Mesendoderm (in vitro differentiated cells): ENCODE measurements around the gene PLCB4.

Experiments
- DNase-seq: peaks from one replicate; pipeline ENCODE4 v3.0.0; 2013
- H2AK5ac ChIP-seq: 2 replicates; pipeline ENCODE4 v1.6.1; 2013; ENCODE audit warnings: low read length, inconsistent platforms
- H2BK120ac ChIP-seq: 2 replicates; pipeline ENCODE4 v1.6.1; 2013; ENCODE audit warnings: low read depth, mild to moderate bottlenecking, low read length, moderate library complexity, mixed read lengths
- H2BK15ac ChIP-seq: replicated peaks from 2 replicates; pipeline ENCODE4 v1.6.1; 2013; ENCODE audit warnings: low read depth, mild to moderate bottlenecking, moderate library complexity
- H2BK5ac ChIP-seq: 2 replicates; pipeline ENCODE4 v1.6.1; 2013; ENCODE audit warnings: low read length, inconsistent platforms
- H3K18ac ChIP-seq: 2 replicates; pipeline ENCODE4 v1.6.1; 2013; ENCODE audit warnings: mild to moderate bottlenecking, low read length, mixed read lengths
- H3K23ac ChIP-seq: one replicate; pipeline ENCODE4 v1.6.1; 2013; ENCODE audit warnings: low read length
- H3K27ac ChIP-seq: 2 replicates; pipeline ENCODE4 v1.5.1; 2013; ENCODE audit warnings: low read depth, mild to moderate bottlenecking, inconsistent platforms, low read length, moderate library complexity
- H3K27me3 ChIP-seq: 2 replicates; pipeline ENCODE4 v1.6.1; 2013; ENCODE audit warnings: low read length, control low read depth, mild to moderate bottlenecking, inconsistent platforms; ENCODE audit not compliant: insufficient read depth, poor library complexity
- H3K36me3 ChIP-seq: 2 replicates; pipeline ENCODE4 v1.6.1; 2013; ENCODE audit warnings: low read length, inconsistent platforms; ENCODE audit not compliant: control insufficient read depth, insufficient read depth
- H3K4ac ChIP-seq: one replicate; pipeline ENCODE4 v1.6.1; 2013; ENCODE audit warnings: low read depth, mild to moderate bottlenecking, low read length, moderate library complexity
- H3K4me1 ChIP-seq: 2 replicates; pipeline ENCODE4 v1.6.1; 2013; ENCODE audit warnings: low read depth, low read length, inconsistent platforms; ENCODE audit not compliant: control insufficient read depth
- H3K4me2 ChIP-seq: 2 replicates; pipeline ENCODE4 v1.6.1; 2013; ENCODE audit warnings: low read length
- H3K4me3 ChIP-seq: 2 replicates; pipeline ENCODE4 v1.5.1; 2013; ENCODE audit warnings: mild to moderate bottlenecking, low read length
- H3K56ac ChIP-seq: one replicate; pipeline ENCODE4 v1.6.1; 2013; ENCODE audit warnings: low read length
- H3K79me1 ChIP-seq: 2 replicates; pipeline ENCODE4 v1.6.1; 2013; ENCODE audit warnings: low read length, inconsistent platforms
- H3K79me2 ChIP-seq: 2 replicates; pipeline ENCODE4 v1.6.1; 2013; ENCODE audit warnings: mild to moderate bottlenecking, low read length; ENCODE audit not compliant: control insufficient read depth, insufficient read depth
- H3K9ac ChIP-seq: 2 replicates; pipeline ENCODE4 v1.6.1; 2013; ENCODE audit warnings: low read length, inconsistent platforms
- H4K5ac ChIP-seq: one replicate; pipeline ENCODE4 v1.6.1; 2013; ENCODE audit warnings: low read length
- H4K8ac ChIP-seq: one replicate; pipeline ENCODE4 v1.6.1; 2013; ENCODE audit warnings: low read depth, mild to moderate bottlenecking, control low read depth, low read length, moderate library complexity
- WGBS: extraction: QIAGEN DNeasy Blood & Tissue Kit; methylation state at CpG from one replicate; pipeline ENCODE4 v1.1.7; 2013; ENCODE audit warnings: low lambda C conversion rate, missing lambda C conversion rate; ENCODE audit not compliant: insufficient coverage; ENCODE audit errors: extremely low coverage; 5-methylcytosine and 5-hydroxymethylcytosine counted together

Gene PLCB4

GRCh38 chr20:9144643-9145042, 75.8 kb downstream of the PLCB4 start:
- H3K79me1 ChIP-seq: peaks cover 2% of the 10 kb centered on the region
- H3K79me2 ChIP-seq: no peaks in the 10 kb centered on the region
- H3K4me3 ChIP-seq: no peak overlapping the region
- no peak overlapping the region for H3K27ac ChIP-seq
- no peak overlapping the region for H2BK5ac ChIP-seq
- H3K23ac ChIP-seq: no peak overlapping the region
- H4K5ac ChIP-seq: no peak overlapping the region
- H3K18ac ChIP-seq: no peak overlapping the region
- H2BK120ac ChIP-seq: no peak overlapping the region
- no CpG with 5 or more reads among the region's 2 CpGs for WGBS
- no peak overlapping the region for H3K4ac ChIP-seq
- no peaks in the 10 kb centered on the region for H3K27me3 ChIP-seq
- no peak overlapping the region for H4K8ac ChIP-seq
- H3K4me2 ChIP-seq: no peak overlapping the region
- no peak overlapping the region for H2BK15ac ChIP-seq
- H3K36me3 ChIP-seq: no peaks in the 10 kb centered on the region
- no peak overlapping the region for H2AK5ac ChIP-seq
- no peak overlapping the region for H3K56ac ChIP-seq
- DNase-seq: no peak
- H3K4me1 ChIP-seq: peaks cover 2% of the 10 kb centered on the region
- H3K9ac ChIP-seq: no peak overlapping the region

- H3K56ac ChIP-seq: no peak overlapping the region
- no peak for DNase-seq
- no peak overlapping the region for H3K9ac ChIP-seq
- H2AK5ac ChIP-seq: no peak overlapping the region
- H4K8ac ChIP-seq: no peak overlapping the region
- no peak overlapping the region for H3K4me3 ChIP-seq
- no peak overlapping the region for H2BK15ac ChIP-seq
- no peak overlapping the region for H3K27ac ChIP-seq
- H3K23ac ChIP-seq: no peak overlapping the region
- H4K5ac ChIP-seq: no peak overlapping the region
- no peaks in the 10 kb centered on the region for H3K27me3 ChIP-seq
- H2BK5ac ChIP-seq: no peak overlapping the region
- H3K18ac ChIP-seq: no peak overlapping the region
- H3K79me2 ChIP-seq: no peaks in the 10 kb centered on the region
- H3K4me1 ChIP-seq: peaks cover under 1% of the 10 kb centered on the region
- no peak overlapping the region for H3K4ac ChIP-seq
- H3K36me3 ChIP-seq: no peaks in the 10 kb centered on the region
- no peak overlapping the region for H2BK120ac ChIP-seq
- peaks cover 2% of the 10 kb centered on the region for H3K79me1 ChIP-seq
- no peak overlapping the region for H3K4me2 ChIP-seq
These were observed 76.3 kb downstream of the PLCB4 start for GRCh38 chr20:9145142-9145541.

- H3K23ac ChIP-seq: no peak overlapping the region
These were observed 77.8 kb downstream of the PLCB4 start for GRCh38 chr20:9146649-9147048.

GRCh38 chr20:9147547-9148024, 78.7 kb downstream of the PLCB4 start:
- WGBS: no CpG with 5 or more reads among the region's 2 CpGs
- no peak overlapping the region for H2BK5ac ChIP-seq

More at GRCh38 chr20:9146649-9147048, 77.8 kb downstream of the PLCB4 start:
- H4K8ac ChIP-seq: no peak overlapping the region
- no CpG with 5 or more reads among the region's 2 CpGs for WGBS
- H3K56ac ChIP-seq: no peak overlapping the region
- no peak overlapping the region for H4K5ac ChIP-seq
- H3K4me1 ChIP-seq: no peaks in the 10 kb centered on the region
- H3K27me3 ChIP-seq: no peaks in the 10 kb centered on the region
- no peak for DNase-seq
- no peak overlapping the region for H3K27ac ChIP-seq
- no peak overlapping the region for H2BK5ac ChIP-seq
- H3K79me1 ChIP-seq: peaks cover 2% of the 10 kb centered on the region
- H3K4ac ChIP-seq: no peak overlapping the region
- no peaks in the 10 kb centered on the region for H3K36me3 ChIP-seq
- no peak overlapping the region for H2AK5ac ChIP-seq
- no peaks in the 10 kb centered on the region for H3K79me2 ChIP-seq
- no peak overlapping the region for H2BK120ac ChIP-seq
- no peak overlapping the region for H3K18ac ChIP-seq
- H2BK15ac ChIP-seq: no peak overlapping the region
- H3K4me2 ChIP-seq: no peak overlapping the region
- no peak overlapping the region for H3K9ac ChIP-seq
- H3K4me3 ChIP-seq: no peak overlapping the region

GRCh38 chr20:9148291-9148690, 79.4 kb downstream of the PLCB4 start:
- Histone ChIP-seq H3K79me1 (no peaks in the 10 kb centered on the region), H2BK5ac (no peak overlapping the region), H3K23ac (no peak overlapping the region), H2BK15ac (no peak overlapping the region), H3K27ac (no peak overlapping the region), H3K4me3 (no peak overlapping the region), H3K56ac (no peak overlapping the region), H3K36me3 (no peaks in the 10 kb centered on the region), H3K18ac (no peak overlapping the region), H4K5ac (no peak overlapping the region), H3K4me1 (no peaks in the 10 kb centered on the region), H3K27me3 (no peaks in the 10 kb centered on the region), H2BK120ac (no peak overlapping the region), H3K79me2 (no peaks in the 10 kb centered on the region), H3K4ac (no peak overlapping the region), H4K8ac (no peak overlapping the region), H3K4me2 (no peak overlapping the region), H2AK5ac (no peak overlapping the region), H3K9ac (no peak overlapping the region)
- DNase-seq: no peak
- WGBS: no CpG with 5 or more reads among the region's 3 CpGs

More at GRCh38 chr20:9147547-9148024, 78.7 kb downstream of the PLCB4 start:
- H3K9ac ChIP-seq: no peak overlapping the region
- H3K23ac ChIP-seq: no peak overlapping the region
- no peak overlapping the region for H3K56ac ChIP-seq
- H2AK5ac ChIP-seq: no peak overlapping the region
- no peak overlapping the region for H3K4ac ChIP-seq
- H3K4me2 ChIP-seq: no peak overlapping the region
- H2BK120ac ChIP-seq: no peak overlapping the region
- H3K79me1 ChIP-seq: no peaks in the 10 kb centered on the region
- no peak overlapping the region for H4K5ac ChIP-seq
- H2BK15ac ChIP-seq: no peak overlapping the region
- no peaks in the 10 kb centered on the region for H3K36me3 ChIP-seq
- H4K8ac ChIP-seq: no peak overlapping the region
- no peaks in the 10 kb centered on the region for H3K4me1 ChIP-seq
- H3K27me3 ChIP-seq: no peaks in the 10 kb centered on the region
- no peak for DNase-seq
- no peak overlapping the region for H3K4me3 ChIP-seq
- no peak overlapping the region for H3K27ac ChIP-seq
- H3K79me2 ChIP-seq: no peaks in the 10 kb centered on the region
- H3K18ac ChIP-seq: no peak overlapping the region

GRCh38 chr20:9149087-9149486, 80.2 kb downstream of the PLCB4 start:
- Histone ChIP-seq H3K27ac (no peak overlapping the region), H4K5ac (no peak overlapping the region), H3K4me3 (no peak overlapping the region), H3K4ac (no peak overlapping the region), H3K9ac (no peak overlapping the region), H2BK5ac (no peak overlapping the region), H3K18ac (no peak overlapping the region), H3K4me2 (no peak overlapping the region), H3K23ac (no peak overlapping the region), H3K4me1 (no peaks in the 10 kb centered on the region), H3K79me2 (no peaks in the 10 kb centered on the region), H3K27me3 (no peaks in the 10 kb centered on the region), H4K8ac (no peak overlapping the region), H3K56ac (no peak overlapping the region), H3K36me3 (no peaks in the 10 kb centered on the region), H2AK5ac (no peak overlapping the region), H2BK15ac (no peak overlapping the region), H2BK120ac (no peak overlapping the region), H3K79me1 (no peaks in the 10 kb centered on the region)
- no CpG with 5 or more reads among the region's 3 CpGs for WGBS
- DNase-seq: no peak
